IMR-90 (cell line): ENCODE results near the gene CDK17. TPM values are rescaled to one million over a fixed set of nuclear protein-coding genes. Genes with fewer than 3 reads are reported as not detected.

Experiments used
- ATAC-seq: fragments of 200-7000 bp; cut with Tn5 transposase; 2 replicates; pipeline ENCODE4 v1.9.1; 2020; ENCODE audit warnings: low read depth, mild to moderate bottlenecking, moderate library complexity
- BruUV-seq: library from RNA; stranded (reverse); fragments of 400-500 nt; replicated peaks from 2 replicates; lab custom pipeline; 2021; lab: Mats Ljungman, UMichigan
- CTCF ChIA-PET: fragments of 300-600 bp; formaldehyde crosslinking; extraction: SDS; loops from one replicate; lab custom pipeline; 2021; ENCODE audit warnings: antibody characterized with exemption; lab: Yijun Ruan, JAX
- POLR2A ChIA-PET: fragments of 300-600 bp; sonication (Branson Sonifier 250); formaldehyde crosslinking; loops from one replicate; lab custom pipeline; 2022; ENCODE audit warnings: antibody characterized with exemption; ENCODE audit not compliant: unreplicated experiment; lab: Charles Lee
- DNase-seq: peaks from one replicate; pipeline ENCODE4 v3.0.0; 2013
- H2AFZ ChIP-seq: replicated peaks from 2 replicates; pipeline ENCODE3; 2013; ENCODE audit warnings: low read length, mild to moderate bottlenecking; ENCODE audit not compliant: poor library complexity
- H2AK5ac ChIP-seq: 2 replicates; pipeline ENCODE4 v1.6.1; 2013; ENCODE audit warnings: low read depth, low read length, inconsistent platforms
- H2AK9ac ChIP-seq: replicated peaks from 2 replicates; pipeline ENCODE3; 2013; ENCODE audit warnings: mild to moderate bottlenecking, low read depth, low read length, moderate library complexity; ENCODE audit not compliant: poor library complexity
- H2BK120ac ChIP-seq: 2 replicates; pipeline ENCODE4 v1.6.1; 2013; ENCODE audit warnings: low read depth, low read length, inconsistent platforms
- H2BK15ac ChIP-seq: 3 replicates; pipeline ENCODE4 v1.6.1; 2013; ENCODE audit warnings: low read depth, low read length, inconsistent platforms
- H2BK20ac ChIP-seq: 2 replicates; pipeline ENCODE4 v1.6.1; 2013; ENCODE audit warnings: low read depth, mild to moderate bottlenecking, inconsistent platforms, low read length, moderate library complexity
- H2BK5ac ChIP-seq: 2 replicates; pipeline ENCODE4 v1.6.1; 2013; ENCODE audit warnings: mild to moderate bottlenecking, low read depth, low read length, inconsistent platforms; ENCODE audit not compliant: poor library complexity, severe bottlenecking
- H3K14ac ChIP-seq: replicated peaks from 2 replicates; pipeline ENCODE4 v1.6.1; 2013; ENCODE audit warnings: low read depth, low read length, inconsistent platforms
- H3K18ac ChIP-seq: 2 replicates; pipeline ENCODE4 v1.6.1; 2013; ENCODE audit warnings: low read depth, low read length, control low read depth
- H3K23ac ChIP-seq: 2 replicates; pipeline ENCODE4 v1.6.1; 2013; ENCODE audit warnings: low read depth, low read length, inconsistent platforms
- H3K27ac ChIP-seq: 2 replicates; pipeline ENCODE4 v1.5.1; 2013; ENCODE audit warnings: mild to moderate bottlenecking, control low read depth, low read length; ENCODE audit not compliant: insufficient read depth
- H3K27me3 ChIP-seq: 2 replicates; pipeline ENCODE4 v1.6.1; 2013; ENCODE audit warnings: low read length; ENCODE audit not compliant: control insufficient read depth, insufficient read depth
- H3K36me3 ChIP-seq: 2 replicates; pipeline ENCODE4 v1.6.1; 2013; ENCODE audit warnings: low read length, mixed read lengths; ENCODE audit not compliant: control insufficient read depth, insufficient read depth
- H3K4ac ChIP-seq: 2 replicates; pipeline ENCODE4 v1.6.1; 2013; ENCODE audit warnings: low read depth, low read length, inconsistent platforms
- H3K4me1 ChIP-seq: 2 replicates; pipeline ENCODE4 v1.6.1; 2013; ENCODE audit warnings: low read length, mixed read lengths; ENCODE audit not compliant: control insufficient read depth, insufficient read depth
- H3K4me2 ChIP-seq: 2 replicates; pipeline ENCODE4 v1.6.1; 2013; ENCODE audit warnings: low read depth, mild to moderate bottlenecking, control low read depth, low read length, moderate library complexity
- H3K4me3 ChIP-seq: 2 replicates; pipeline ENCODE4 v1.5.1; 2013; ENCODE audit warnings: low read depth, mild to moderate bottlenecking, control low read depth, low read length, moderate library complexity; ENCODE audit not compliant: insufficient read depth
- H3K56ac ChIP-seq: 2 replicates; pipeline ENCODE4 v1.6.1; 2013; ENCODE audit warnings: low read length, inconsistent platforms; ENCODE audit not compliant: insufficient read depth; ENCODE audit errors: extremely low read depth
- H3K79me1 ChIP-seq, 2 experiments: 2 replicates each; pipeline ENCODE4 v1.6.1; 2013; ENCODE audit warnings: low read length in 2 of 2, inconsistent platforms in 1 of 2, low read depth in 1 of 2
- H3K9ac ChIP-seq: 2 replicates; pipeline ENCODE4 v1.6.1; 2013; ENCODE audit warnings: low read depth, low read length, control low read depth
- H3K9me1 ChIP-seq: 2 replicates; pipeline ENCODE4 v1.6.1; 2013; ENCODE audit warnings: low read length, inconsistent platforms; ENCODE audit not compliant: insufficient read depth
- H3K9me3 ChIP-seq: 2 replicates; pipeline ENCODE4 v1.6.1; 2013; ENCODE audit warnings: low read length; ENCODE audit not compliant: control insufficient read depth, insufficient read depth
- H4K20me1 ChIP-seq: 2 replicates; pipeline ENCODE4 v1.6.1; 2013; ENCODE audit warnings: low read length, inconsistent platforms; ENCODE audit not compliant: insufficient read depth
- H4K5ac ChIP-seq: 2 replicates; pipeline ENCODE4 v1.6.1; 2013; ENCODE audit warnings: mild to moderate bottlenecking, low read depth, low read length, control low read depth
- H4K8ac ChIP-seq, 2 experiments: 2 replicates each; pipeline ENCODE4 v1.6.1; 2013; ENCODE audit warnings: low read depth in 2 of 2, low read length in 2 of 2, control low read depth in 1 of 2, inconsistent platforms in 1 of 2
- H4K91ac ChIP-seq: 2 replicates; pipeline ENCODE4 v1.6.1; 2013; ENCODE audit warnings: low read depth, low read length, inconsistent platforms; ENCODE audit not compliant: insufficient read depth
- BHLHE40 ChIP-seq: fragments of 150-350 bp; IDR thresholded peaks from 2 replicates; pipeline ENCODE4 v1.6.1; 2016; ENCODE audit warnings: mild to moderate bottlenecking, low read depth, low read length
- MAZ ChIP-seq: IDR thresholded peaks from 2 replicates; pipeline ENCODE4 v1.6.1; 2012; ENCODE audit warnings: low read depth, mild to moderate bottlenecking, low read length, improper control_type of control experiment, moderate library complexity, borderline replicate concordance
- WGBS, 2 experiments: methylation state at CpG; one replicate each; pipeline versions ENCODE4 v1.1.5 to v1.1.7; 2013; ENCODE audit warnings: missing lambda C conversion rate in 2 of 2; ENCODE audit not compliant: insufficient read length in 1 of 2; ENCODE audit errors: extremely low coverage in 2 of 2; 5-methylcytosine and 5-hydroxymethylcytosine counted together
- dilution Hi-C: fragments of 300-500 bp; cut with HindIII; formaldehyde crosslinking; loops from one replicate; pipeline ENCODE4 v1.14.3; 2018; ENCODE audit warnings: low sequenced_read_pairs; ENCODE audit not compliant: unreplicated experiment
- in situ Hi-C: fragments of 300-500 bp; cut with MboI; formaldehyde crosslinking; loops from 3 replicates; pipeline ENCODE4 v1.14.3; 2019; ENCODE audit warnings: low sequenced_read_pairs, inconsistent platforms, mixed read lengths
- intact Hi-C: fragments of 100-400 bp; cut with micrococcal nuclease; formaldehyde crosslinking; loops from 2 replicates; pipeline ENCODE4 v1.10.0; 2022
- polyA plus RNA-seq, 3 experiments: library from polyadenylated mRNA; depleted of rRNA; stranded (reverse); fragments of >200 nt; gene quantifications; 2 replicates each; pipeline ENCODE4 v1.2.3, GENCODE V29; 2012; ENCODE audit warnings: low replicate concordance in 1 of 3
- total RNA-seq: library from RNA; depleted of rRNA; stranded (reverse); fragments of >200 nt; gene quantifications from 2 replicates; pipeline ENCODE4 v1.2.3, GENCODE V29; 2012

The CDK17 gene
- total and polyA plus RNA-seq, 2 of the 4 experiments (the other 2 are of a cell fraction) = 14.5 to 50.2 TPM

DNA sequence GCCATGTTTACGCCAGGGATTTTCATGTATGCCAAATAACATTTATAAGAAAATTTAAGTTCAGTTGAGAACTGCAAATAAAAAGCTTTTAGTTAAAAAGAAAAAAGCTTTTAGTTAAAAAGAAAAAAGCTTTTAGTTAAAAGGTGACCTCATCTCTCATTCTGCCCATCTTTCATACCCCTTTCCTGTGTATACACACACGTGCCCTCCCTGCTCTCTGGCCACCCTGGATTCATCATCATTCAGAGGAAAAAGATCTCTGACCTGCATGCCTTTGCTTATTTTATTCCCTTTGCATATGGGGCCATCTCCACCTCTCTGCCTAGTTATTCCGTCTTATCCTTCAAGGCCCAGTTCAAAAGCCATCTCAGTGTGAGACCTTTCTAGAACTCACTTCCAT, 38.1 kb upstream of the CDK17 start:
- Histone ChIP-seq H3K9me3 (no peaks in the 10 kb centered on the region), H2BK120ac (peak overlapping the region; percentile 63; the same call in 1 of the 2 replicates), H2BK15ac (peak overlapping the region; percentile 63; the same call in 1 of the 3 replicates), H3K4me2 (no peak overlapping the region; the same call in 1 of the 2 replicates), H3K56ac (no peak overlapping the region), H2AK9ac (no peak overlapping the region), H4K8ac (peak overlapping the region; percentile 56 to 76; a peak in 2 of 4 replicates), H3K9me1 (peaks cover 8% of the 10 kb centered on the region), H4K20me1 (no peaks in the 10 kb centered on the region), H2AK5ac (no peak overlapping the region), H3K23ac (no peak overlapping the region), H3K4me1 (peaks cover 14% of the 10 kb centered on the region), H2BK20ac (peak overlapping the region; percentile 80; the same call in 1 of the 2 replicates), H3K27me3 (no peaks in the 10 kb centered on the region), H3K18ac (peak overlapping the region; percentile 85), H4K91ac (no peak overlapping the region), H4K5ac (no peak overlapping the region), H3K14ac (peak overlapping the region; percentile 1; the same call in 1 of the 2 replicates), H3K79me1 (no peaks in the 10 kb centered on the region), H2BK5ac (peak overlapping the region; percentile 0), H3K36me3 (no peaks in the 10 kb centered on the region), H3K4me3 (no peak overlapping the region), H3K27ac (peak overlapping the region; percentile 50; the same call in 1 of the 2 replicates), H2AFZ (no peak overlapping the region), H3K9ac (no peak overlapping the region), H3K4ac (peak overlapping the region; percentile 55; the same call in 1 of the 2 replicates)
- DNase-seq (peak; percentile 56), ATAC-seq (peak; percentile 59)
- WGBS, 2 experiments = no CpG with 5 or more reads among the region's 3 CpGs
- dilution Hi-C loops (no loop called here), intact Hi-C loops (no loop called here), in situ Hi-C loops (no loop called here)
- BruUV-seq = no TSS peak
- TF ChIP-seq MAZ (no peak), BHLHE40 (peak; percentile 83)
- ChIA-PET POLR2A (interaction anchor here (0.5 kb wide), 1 partner anchor 475 kb away, joined by 3 read pairs; no protein-coding TSS in a partner anchor), CTCF (no interaction called here)
